MM.1S (cell line): Measurements from ENCODE around the gene IRF1.

Source experiments
- EZH2 ChIP-seq: fragments of 300-600 bp; sonication (generic); optimal IDR thresholded peaks from 2 replicates; pipeline ENCODE3; 2017; ENCODE audit warnings: low read depth, mild to moderate bottlenecking, antibody characterized with exemption, low read length, mixed read lengths
- EZH2phosphoT487 ChIP-seq: fragments of 300-600 bp; sonication (generic); IDR thresholded peaks from 2 replicates; pipeline ENCODE4 v1.6.1; 2018; ENCODE audit warnings: antibody characterized with exemption, low read length
- TF ChIP-seq, protein P1 (sequence below): fragments of 300-600 bp; sonication (generic); IDR thresholded peaks from 2 replicates; pipeline ENCODE4 v1.5.1; 2016; ENCODE audit warnings: antibody characterized with exemption, low read length, mixed read lengths

DNA sequence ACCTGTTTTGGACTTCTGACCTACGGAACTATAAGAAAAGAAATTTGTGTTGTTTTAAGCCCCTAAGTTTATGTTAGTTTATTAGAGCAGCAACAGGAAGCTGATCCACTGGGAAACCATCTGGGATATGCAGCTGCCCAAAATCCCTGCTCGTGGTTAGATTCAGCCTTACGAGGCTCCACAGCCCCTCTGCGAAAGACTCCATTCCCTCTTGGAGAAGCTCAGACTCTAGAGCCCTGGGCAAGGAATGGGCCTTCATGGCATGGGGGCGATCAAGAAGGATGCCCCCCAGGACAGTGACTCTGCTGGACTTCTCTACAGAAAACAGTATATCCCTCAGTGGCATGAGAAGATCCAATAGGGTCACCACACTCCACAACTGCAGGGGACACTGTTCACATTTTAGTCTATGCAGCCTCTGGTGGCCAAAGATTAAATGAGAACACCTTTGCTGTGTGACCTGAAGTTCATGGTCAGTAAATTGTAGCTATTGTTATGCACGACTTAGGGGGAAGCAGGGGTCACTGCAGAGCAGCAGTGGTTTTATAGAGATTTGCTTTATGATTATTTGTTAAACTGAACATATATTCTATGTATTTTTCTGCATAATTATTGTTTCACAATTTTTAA is 21.1 kb downstream of the IRF1 start:
- TF ChIP-seq, protein P1, sequence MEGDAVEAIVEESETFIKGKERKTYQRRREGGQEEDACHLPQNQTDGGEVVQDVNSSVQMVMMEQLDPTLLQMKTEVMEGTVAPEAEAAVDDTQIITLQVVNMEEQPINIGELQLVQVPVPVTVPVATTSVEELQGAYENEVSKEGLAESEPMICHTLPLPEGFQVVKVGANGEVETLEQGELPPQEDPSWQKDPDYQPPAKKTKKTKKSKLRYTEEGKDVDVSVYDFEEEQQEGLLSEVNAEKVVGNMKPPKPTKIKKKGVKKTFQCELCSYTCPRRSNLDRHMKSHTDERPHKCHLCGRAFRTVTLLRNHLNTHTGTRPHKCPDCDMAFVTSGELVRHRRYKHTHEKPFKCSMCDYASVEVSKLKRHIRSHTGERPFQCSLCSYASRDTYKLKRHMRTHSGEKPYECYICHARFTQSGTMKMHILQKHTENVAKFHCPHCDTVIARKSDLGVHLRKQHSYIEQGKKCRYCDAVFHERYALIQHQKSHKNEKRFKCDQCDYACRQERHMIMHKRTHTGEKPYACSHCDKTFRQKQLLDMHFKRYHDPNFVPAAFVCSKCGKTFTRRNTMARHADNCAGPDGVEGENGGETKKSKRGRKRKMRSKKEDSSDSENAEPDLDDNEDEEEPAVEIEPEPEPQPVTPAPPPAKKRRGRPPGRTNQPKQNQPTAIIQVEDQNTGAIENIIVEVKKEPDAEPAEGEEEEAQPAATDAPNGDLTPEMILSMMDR: peak; percentile 29
- TF ChIP-seq EZH2phosphoT487 (no peak), EZH2 (no peak)
